Activated T-cell treated with anti-CD3 and anti-CD28 coated beads, Interleukin-2, amount 50 U/mL, for 24 hours (primary cell): ENCODE measurements around the gene GNPAT.

ENCODE experiments used
- DNase-seq: peaks from one replicate; pipeline ENCODE4 v3.0.0-alpha.2; 2020
- H3K27ac Mint-ChIP-seq: 2 replicates; pipeline ENCODE4 v1.8.0; 2020; ENCODE audit warnings: mild to moderate bottlenecking, mixed read lengths
- H3K27me3 Mint-ChIP-seq: 2 replicates; pipeline ENCODE4 v1.8.0; 2020; ENCODE audit warnings: mixed read lengths
- H3K36me3 Mint-ChIP-seq: 2 replicates; pipeline ENCODE4 v1.8.0; 2020; ENCODE audit warnings: low read depth, mixed read lengths
- H3K4me1 Mint-ChIP-seq: 2 replicates; pipeline ENCODE4 v1.8.0; 2020; ENCODE audit warnings: low read depth, mixed read lengths
- H3K4me3 Mint-ChIP-seq: 2 replicates; pipeline ENCODE4 v1.8.0; 2020; ENCODE audit warnings: mild to moderate bottlenecking, moderate library complexity, mixed read lengths
- H3K9me3 Mint-ChIP-seq: 2 replicates; pipeline ENCODE4 v1.8.0; 2020; ENCODE audit warnings: mixed read lengths

Gene GNPAT

GRCh38 chr1:231240883-231241735 is at the start of gene GNPAT:
GNPAT (plus strand) TSS chr1:231241212; CDS start chr1:231241379, 167 bp downstream.
- Mint-ChIP-seq H3K4me3 (peak within 1 kb of the TSS; percentile 96), H3K4me1 (peaks cover 69% of the 10 kb centered on the region), H3K27me3 (no peaks in the 10 kb centered on the region), H3K9me3 (no peaks in the 10 kb centered on the region), H3K36me3 (peaks cover 86% of the 10 kb centered on the region), H3K27ac (peak within 1 kb of the TSS; percentile 97)
- DNase-seq, result peak; percentile 95

GRCh38 chr1:231192620-231193163 is 48.3 kb upstream of the GNPAT start:
- Mint-ChIP-seq H3K9me3 (no peaks in the 10 kb centered on the region), H3K4me3 (no peak overlapping the region), H3K4me1 (no peaks in the 10 kb centered on the region), H3K27ac (no peak overlapping the region), H3K36me3 (no peaks in the 10 kb centered on the region), H3K27me3 (peaks cover 25% of the 10 kb centered on the region)
- no peak for DNase-seq

GRCh38 chr1:231193710-231194340 is 47.2 kb upstream of the GNPAT start:
- H3K27me3 Mint-ChIP-seq, result peaks cover 16% of the 10 kb centered on the region
- H3K4me3 Mint-ChIP-seq, result no peak overlapping the region
- no peaks in the 10 kb centered on the region for H3K9me3 Mint-ChIP-seq
- no peak overlapping the region for H3K27ac Mint-ChIP-seq
- DNase-seq, result no peak
- H3K36me3 Mint-ChIP-seq, result no peaks in the 10 kb centered on the region
- no peaks in the 10 kb centered on the region for H3K4me1 Mint-ChIP-seq

GRCh38 chr1:231194476-231194842 is 46.6 kb upstream of the GNPAT start:
- peaks cover 11% of the 10 kb centered on the region for H3K27me3 Mint-ChIP-seq
- H3K36me3 Mint-ChIP-seq, result no peaks in the 10 kb centered on the region
- H3K4me3 Mint-ChIP-seq, result no peak overlapping the region
- DNase-seq, result no peak
- no peaks in the 10 kb centered on the region for H3K9me3 Mint-ChIP-seq
- H3K4me1 Mint-ChIP-seq, result no peaks in the 10 kb centered on the region
- H3K27ac Mint-ChIP-seq, result no peak overlapping the region

GRCh38 chr1:231194843-231195516 is 46.0 kb upstream of the GNPAT start:
- no peaks in the 10 kb centered on the region for H3K4me1 Mint-ChIP-seq
- no peaks in the 10 kb centered on the region for H3K9me3 Mint-ChIP-seq
- no peaks in the 10 kb centered on the region for H3K36me3 Mint-ChIP-seq
- peaks cover 6% of the 10 kb centered on the region for H3K27me3 Mint-ChIP-seq
- H3K4me3 Mint-ChIP-seq, result no peak overlapping the region
- DNase-seq, result no peak
- H3K27ac Mint-ChIP-seq, result no peak overlapping the region

- no peaks in the 10 kb centered on the region for H3K36me3 Mint-ChIP-seq
- peaks cover 6% of the 10 kb centered on the region for H3K27me3 Mint-ChIP-seq
- H3K4me1 Mint-ChIP-seq, result no peaks in the 10 kb centered on the region
- H3K9me3 Mint-ChIP-seq, result no peaks in the 10 kb centered on the region
- DNase-seq, result no peak
- no peak overlapping the region for H3K4me3 Mint-ChIP-seq
- H3K27ac Mint-ChIP-seq, result no peak overlapping the region
Observed at GRCh38 chr1:231196307-231196706, 44.7 kb upstream of the GNPAT start.

GRCh38 chr1:231196728-231197127 is 44.3 kb upstream of the GNPAT start:
- DNase-seq, result no peak
- Mint-ChIP-seq H3K27ac (no peak overlapping the region), H3K4me1 (peaks cover 4% of the 10 kb centered on the region), H3K36me3 (no peaks in the 10 kb centered on the region), H3K4me3 (no peak overlapping the region), H3K9me3 (no peaks in the 10 kb centered on the region), H3K27me3 (peaks cover 6% of the 10 kb centered on the region)

- Mint-ChIP-seq H3K27ac (no peak overlapping the region), H3K4me3 (no peak overlapping the region), H3K36me3 (no peaks in the 10 kb centered on the region), H3K27me3 (peaks cover 2% of the 10 kb centered on the region), H3K4me1 (peaks cover 5% of the 10 kb centered on the region), H3K9me3 (no peaks in the 10 kb centered on the region)
- no peak for DNase-seq
Observed at GRCh38 chr1:231199868-231200267, 41.1 kb upstream of the GNPAT start.

GRCh38 chr1:231200388-231201031 is 40.5 kb upstream of the GNPAT start:
- no peak overlapping the region for H3K4me3 Mint-ChIP-seq
- H3K4me1 Mint-ChIP-seq, result peaks cover 5% of the 10 kb centered on the region
- DNase-seq, result no peak
- no peaks in the 10 kb centered on the region for H3K36me3 Mint-ChIP-seq
- H3K27me3 Mint-ChIP-seq, result peaks cover 2% of the 10 kb centered on the region
- no peaks in the 10 kb centered on the region for H3K9me3 Mint-ChIP-seq
- H3K27ac Mint-ChIP-seq, result no peak overlapping the region

- Mint-ChIP-seq H3K27me3 (peaks cover 2% of the 10 kb centered on the region), H3K4me1 (peaks cover 5% of the 10 kb centered on the region), H3K4me3 (no peak overlapping the region), H3K36me3 (no peaks in the 10 kb centered on the region), H3K9me3 (no peaks in the 10 kb centered on the region), H3K27ac (no peak overlapping the region)
- no peak for DNase-seq
Observed at GRCh38 chr1:231201375-231201978, 39.5 kb upstream of the GNPAT start.

- Mint-ChIP-seq H3K36me3 (no peaks in the 10 kb centered on the region), H3K4me1 (peaks cover 5% of the 10 kb centered on the region), H3K4me3 (no peak overlapping the region), H3K27ac (no peak overlapping the region), H3K27me3 (peaks cover 2% of the 10 kb centered on the region), H3K9me3 (no peaks in the 10 kb centered on the region)
- no peak for DNase-seq
Observed at GRCh38 chr1:231201979-231202633, 38.9 kb upstream of the GNPAT start.

- DNase-seq, result no peak
- no peak overlapping the region for H3K27ac Mint-ChIP-seq
- no peak overlapping the region for H3K4me3 Mint-ChIP-seq
- no peaks in the 10 kb centered on the region for H3K36me3 Mint-ChIP-seq
- H3K9me3 Mint-ChIP-seq, result no peaks in the 10 kb centered on the region
- no peaks in the 10 kb centered on the region for H3K27me3 Mint-ChIP-seq
- H3K4me1 Mint-ChIP-seq, result peaks cover 5% of the 10 kb centered on the region
Observed at GRCh38 chr1:231203259-231204057, 37.6 kb upstream of the GNPAT start.

- peaks cover 9% of the 10 kb centered on the region for H3K4me1 Mint-ChIP-seq
- no peak overlapping the region for H3K27ac Mint-ChIP-seq
- DNase-seq, result no peak
- no peaks in the 10 kb centered on the region for H3K36me3 Mint-ChIP-seq
- no peaks in the 10 kb centered on the region for H3K9me3 Mint-ChIP-seq
- H3K4me3 Mint-ChIP-seq, result no peak overlapping the region
- H3K27me3 Mint-ChIP-seq, result no peaks in the 10 kb centered on the region
Observed at GRCh38 chr1:231206856-231207255, 34.2 kb upstream of the GNPAT start.
